GM18505 (cell line): ENCODE data around the gene TMEM253.

ENCODE experiments used
- ATAC-seq: cut with Tn5 transposase; IDR thresholded peaks from one replicate; pipeline ENCODE4 v1.9.1; 2021; ENCODE audit not compliant: unreplicated experiment
- POLR2A ChIP-seq: IDR thresholded peaks from 4 replicates; pipeline ENCODE4 v1.6.1; 2011; ENCODE audit warnings: borderline replicate concordance; ENCODE audit not compliant: insufficient read depth, insufficient read length; ENCODE audit errors: extremely low read depth

The TMEM253 gene

DNA sequence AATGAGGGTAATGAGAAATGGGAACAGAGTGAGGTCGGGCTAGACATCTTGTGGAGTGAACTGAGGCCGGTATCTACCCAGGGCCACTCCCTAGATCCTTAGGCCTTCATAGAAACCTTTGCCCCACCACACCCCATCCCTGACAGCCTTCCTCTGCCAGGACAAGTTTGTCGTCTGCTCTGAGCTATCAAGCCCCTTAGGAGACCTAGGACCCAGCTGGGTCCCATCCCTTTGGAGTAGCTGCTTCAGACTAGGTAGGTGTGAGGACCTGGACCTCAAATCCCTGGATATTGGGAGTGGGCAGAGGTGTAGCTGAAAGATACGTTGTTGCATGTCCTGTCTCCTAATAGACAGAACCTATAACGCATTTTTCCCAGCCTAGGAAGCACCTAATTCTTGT, at the start of gene TMEM253:
TSS of gene TMEM253 (plus strand) at position 136 of the 400 bp plus-strand sequence. CDS start 278 bp downstream, outside the sequence.
- TF ChIP-seq POLR2A: no peak
- no peak for ATAC-seq

DNA sequence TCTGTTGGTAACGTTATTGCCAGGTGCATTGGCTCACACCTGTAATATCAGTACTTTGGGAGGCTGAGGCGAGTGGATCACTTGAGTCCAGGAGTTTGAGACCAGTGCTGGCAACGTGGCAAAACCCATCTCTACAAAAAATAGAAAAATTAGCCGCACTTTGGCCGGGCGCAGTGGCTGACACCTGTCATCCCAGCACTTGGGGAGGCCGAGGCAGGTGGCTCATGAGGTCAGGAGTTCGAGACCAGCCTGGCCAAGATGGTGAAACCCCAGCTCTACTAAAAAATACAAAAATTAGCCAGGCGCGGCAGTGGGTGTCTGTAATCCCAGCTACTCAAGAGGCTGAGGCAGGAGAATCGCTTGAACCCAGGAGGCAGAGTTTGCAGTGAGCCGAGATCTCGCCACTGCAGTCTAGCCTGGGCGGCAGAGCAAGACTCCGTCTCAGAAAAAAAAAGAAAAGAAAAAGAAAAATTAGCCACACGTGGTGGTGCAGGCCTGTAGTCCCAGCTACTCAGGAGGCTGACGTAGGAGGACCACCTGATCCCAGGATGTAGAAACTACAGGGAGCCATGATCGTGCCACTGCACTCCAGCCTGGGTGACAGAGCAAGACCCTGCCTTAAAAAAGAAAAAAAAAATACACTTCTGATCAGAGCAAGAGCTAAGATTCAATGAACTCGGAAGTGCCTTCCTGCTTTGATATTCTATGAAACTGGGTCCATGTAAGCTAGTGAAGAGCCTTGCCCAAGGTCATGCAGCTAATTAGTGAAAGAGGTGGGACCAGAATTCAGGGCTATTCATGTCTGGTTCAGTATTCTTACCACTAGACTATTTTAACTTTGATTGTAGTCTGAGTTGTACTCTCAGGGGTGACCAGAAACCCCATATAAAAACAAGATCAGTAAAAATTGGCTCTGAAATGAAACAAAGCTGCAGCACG, 47.4 kb upstream of the TMEM253 start:
- no peak for ATAC-seq
- TF ChIP-seq POLR2A: no peak

DNA sequence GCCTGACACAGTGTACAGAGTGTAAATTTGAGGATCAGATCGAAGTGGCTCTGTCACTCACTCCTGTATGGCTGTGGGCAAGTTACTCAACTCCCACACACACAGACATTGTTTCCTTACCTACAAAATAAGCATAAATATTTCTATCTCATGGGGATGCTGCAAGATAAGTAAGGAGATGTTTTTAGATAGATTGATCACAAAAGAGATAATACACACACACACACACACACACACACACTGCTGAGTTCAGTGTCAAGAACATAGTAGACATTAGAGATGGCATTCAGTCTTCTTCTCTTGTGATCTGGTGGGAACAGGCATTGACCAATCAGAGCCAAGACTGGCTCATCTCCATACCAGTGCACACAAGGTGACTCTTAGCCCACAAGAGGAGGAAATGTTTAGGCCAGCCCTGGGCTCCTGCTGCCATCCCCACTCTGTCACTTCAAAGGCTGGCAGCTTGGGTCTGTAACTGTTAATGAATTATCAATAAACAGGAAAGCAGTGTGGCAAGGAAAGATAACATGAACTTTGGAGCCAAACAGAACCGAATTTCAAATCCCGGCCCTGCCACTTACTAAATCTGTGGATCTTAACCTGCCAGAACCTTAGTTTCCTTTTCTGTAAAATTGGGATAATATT, 46.6 kb upstream of the TMEM253 start:
- no peak for TF ChIP-seq POLR2A
- ATAC-seq: no peak

DNA sequence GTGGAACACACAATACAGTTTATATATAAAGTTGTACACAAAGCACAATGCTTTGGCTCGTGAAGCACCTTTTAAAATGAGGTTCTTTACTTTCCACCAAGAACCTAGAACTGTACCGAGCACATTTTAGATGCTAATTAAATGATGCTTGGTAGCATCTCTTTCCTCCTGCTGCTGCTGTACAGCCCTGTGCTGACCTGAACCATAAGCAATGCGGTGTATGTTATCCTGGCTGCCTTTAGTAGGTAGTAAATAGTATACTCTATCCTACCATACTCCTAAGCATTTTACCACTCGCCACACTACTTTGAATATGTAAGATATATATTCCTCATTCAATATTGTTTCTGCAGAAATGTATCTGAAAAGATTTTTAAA, 46.1 kb upstream of the TMEM253 start:
- ATAC-seq: no peak
- no peak for TF ChIP-seq POLR2A

DNA sequence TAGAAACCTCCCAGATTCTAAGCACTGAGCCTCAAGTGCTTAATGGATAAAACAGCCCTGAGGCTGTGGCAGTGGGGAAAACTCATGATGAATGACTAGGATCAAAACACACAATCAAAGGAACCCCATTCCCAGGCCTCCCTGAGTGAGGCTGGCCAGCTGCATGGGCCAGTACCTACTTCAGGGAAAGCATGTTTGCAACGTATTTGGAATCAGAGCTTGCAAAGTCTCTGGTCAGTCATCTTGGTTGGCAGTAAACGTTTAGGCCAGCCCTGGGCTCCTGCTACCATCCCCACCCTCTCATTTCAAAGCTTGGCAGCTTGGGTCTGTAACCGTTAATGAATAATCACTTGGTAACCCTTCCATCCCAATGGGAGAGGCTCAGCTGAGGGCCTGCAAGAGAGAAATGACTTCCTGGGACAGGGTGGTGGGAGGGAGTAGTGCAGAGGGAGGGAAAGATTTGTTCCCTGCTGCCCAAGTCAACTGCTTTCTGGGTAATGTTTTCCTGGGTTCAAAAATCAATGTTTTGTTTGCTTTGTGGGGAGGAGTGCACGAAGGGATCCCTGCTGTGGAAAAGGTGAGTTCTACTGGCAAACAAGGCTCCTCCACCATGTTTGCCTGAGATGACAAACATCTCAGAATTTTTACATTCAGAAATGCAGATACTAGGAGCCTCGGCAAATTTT, 45.3 kb upstream of the TMEM253 start:
- no peak for ATAC-seq
- TF ChIP-seq POLR2A: no peak

DNA sequence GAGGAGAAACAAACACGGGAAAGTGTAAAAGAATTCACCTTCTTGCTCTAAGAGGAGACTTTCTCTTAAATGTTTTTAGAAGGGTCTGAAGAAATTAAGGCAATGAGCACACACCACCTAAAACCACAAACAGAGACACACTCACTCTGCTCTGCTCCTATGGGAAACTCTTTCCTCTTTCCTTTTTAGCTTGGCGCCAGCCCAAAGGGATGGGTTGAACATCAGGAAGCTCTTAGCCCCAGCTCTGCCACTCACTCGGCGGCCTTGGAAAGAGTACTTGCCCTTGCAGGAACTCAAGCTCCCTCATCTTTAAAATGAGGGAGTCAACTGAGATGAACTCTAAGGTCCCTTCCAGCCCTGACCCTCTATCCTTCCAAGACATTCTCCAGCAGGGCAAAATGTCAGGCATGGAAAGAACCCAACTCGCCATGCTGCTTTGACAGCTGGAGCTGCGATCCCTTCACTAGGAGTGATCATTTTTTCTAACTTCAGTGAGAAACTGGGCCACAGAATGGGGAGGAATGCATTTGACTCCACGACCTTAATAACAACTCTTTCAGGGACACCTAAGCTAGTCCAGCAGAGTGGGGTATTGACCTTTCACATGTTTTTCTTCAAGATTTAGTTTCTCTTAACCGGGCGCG, 44.2 kb upstream of the TMEM253 start:
- no peak for ATAC-seq
- no peak for TF ChIP-seq POLR2A

DNA sequence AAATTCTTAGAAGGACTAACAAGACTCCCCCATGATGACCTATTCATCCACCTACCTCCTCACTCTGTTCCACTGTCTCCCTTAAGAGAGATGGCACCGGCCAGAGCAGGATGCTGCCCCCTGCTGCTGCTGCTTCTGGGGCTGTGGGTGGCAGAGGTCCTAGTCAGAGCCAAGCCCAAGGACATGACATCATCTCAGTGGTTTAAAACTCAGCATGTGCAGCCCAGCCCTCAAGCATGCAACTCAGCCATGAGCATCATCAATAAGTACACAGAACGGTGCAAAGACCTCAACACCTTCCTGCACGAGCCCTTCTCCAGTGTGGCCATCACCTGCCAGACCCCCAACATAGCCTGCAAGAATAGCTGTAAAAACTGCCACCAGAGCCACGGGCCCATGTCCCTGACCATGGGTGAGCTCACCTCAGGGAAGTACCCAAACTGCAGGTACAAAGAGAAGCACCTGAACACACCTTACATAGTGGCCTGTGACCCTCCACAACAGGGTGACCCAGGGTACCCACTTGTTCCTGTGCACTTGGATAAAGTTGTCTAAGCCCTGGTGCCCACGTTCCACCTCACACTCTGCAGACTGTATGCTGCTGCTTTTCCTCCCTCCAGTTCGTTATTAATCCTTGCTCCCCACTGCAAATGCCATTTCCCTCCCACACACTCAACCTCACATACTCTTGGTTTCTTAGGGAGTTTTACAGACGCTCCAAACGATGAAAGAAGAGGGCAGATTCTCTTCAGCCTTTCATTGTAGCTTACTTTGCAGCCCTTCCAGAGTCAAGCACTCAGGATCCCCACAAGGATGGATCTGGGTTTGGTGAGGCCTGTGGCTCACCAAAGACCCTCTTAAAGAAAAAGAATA, 42.8 kb upstream of the TMEM253 start, which contains the start of gene RNASE8:
TSS of gene RNASE8 (plus strand) at position 20 of the 873 bp plus-strand sequence. CDS start at position 91, 71 bp downstream.
- no peak for TF ChIP-seq POLR2A
- ATAC-seq: no peak

DNA sequence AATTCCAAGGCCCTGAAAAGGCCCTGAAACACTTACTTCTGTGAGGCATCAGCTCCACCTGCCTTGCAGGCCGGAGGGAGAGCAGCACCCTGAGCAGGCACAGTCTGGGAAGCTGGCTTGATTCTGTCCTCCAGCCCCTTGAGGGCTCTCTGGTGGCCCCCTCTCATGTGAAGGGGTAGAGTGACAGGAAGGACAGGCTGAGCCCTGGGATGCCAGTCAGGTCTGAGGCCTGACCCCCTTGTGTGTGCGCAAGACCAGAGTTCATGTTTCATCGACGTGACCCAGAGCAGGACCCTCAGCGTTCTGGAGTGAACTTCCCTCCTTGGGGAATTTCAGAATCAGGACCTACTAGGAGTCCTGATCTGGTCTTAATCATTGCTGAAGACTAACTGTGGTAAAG, 42.0 kb upstream of the TMEM253 start:
- ATAC-seq: no peak
- TF ChIP-seq POLR2A: no peak

DNA sequence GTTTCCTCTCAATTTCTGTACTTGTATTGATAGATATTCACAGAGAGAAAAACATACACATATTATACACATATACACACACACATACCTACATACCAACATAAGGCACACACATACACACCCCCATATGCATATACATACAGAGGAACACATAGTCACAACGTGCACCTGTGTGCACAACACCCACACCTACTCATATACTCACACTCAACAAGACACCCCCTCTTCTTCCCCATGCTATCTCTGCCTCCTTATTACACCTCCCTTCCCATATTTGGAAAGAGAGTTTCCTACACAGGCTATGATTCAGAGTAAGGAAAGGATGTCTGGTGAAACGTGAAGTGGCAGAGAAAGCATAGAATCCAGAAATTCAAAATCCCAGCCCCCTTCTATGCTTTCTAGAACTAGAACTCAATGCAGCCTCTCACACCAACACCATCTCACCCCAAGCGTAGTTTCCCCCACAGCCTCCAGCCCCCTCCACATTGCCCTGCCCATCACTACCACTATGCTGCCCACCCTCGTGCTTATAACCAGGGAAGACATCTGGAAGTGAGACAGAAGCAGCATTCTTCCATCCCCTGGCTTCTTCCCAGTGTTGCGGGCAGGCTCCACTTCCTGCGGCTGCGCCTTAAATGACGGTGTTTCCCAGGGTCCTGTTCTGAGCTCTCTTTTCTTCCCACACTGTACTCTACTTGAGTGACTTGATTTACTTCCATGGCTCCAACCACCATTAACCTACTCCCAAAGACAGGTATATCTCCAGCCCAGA, 40.8 kb upstream of the TMEM253 start:
- no peak for ATAC-seq
- TF ChIP-seq POLR2A: no peak

DNA sequence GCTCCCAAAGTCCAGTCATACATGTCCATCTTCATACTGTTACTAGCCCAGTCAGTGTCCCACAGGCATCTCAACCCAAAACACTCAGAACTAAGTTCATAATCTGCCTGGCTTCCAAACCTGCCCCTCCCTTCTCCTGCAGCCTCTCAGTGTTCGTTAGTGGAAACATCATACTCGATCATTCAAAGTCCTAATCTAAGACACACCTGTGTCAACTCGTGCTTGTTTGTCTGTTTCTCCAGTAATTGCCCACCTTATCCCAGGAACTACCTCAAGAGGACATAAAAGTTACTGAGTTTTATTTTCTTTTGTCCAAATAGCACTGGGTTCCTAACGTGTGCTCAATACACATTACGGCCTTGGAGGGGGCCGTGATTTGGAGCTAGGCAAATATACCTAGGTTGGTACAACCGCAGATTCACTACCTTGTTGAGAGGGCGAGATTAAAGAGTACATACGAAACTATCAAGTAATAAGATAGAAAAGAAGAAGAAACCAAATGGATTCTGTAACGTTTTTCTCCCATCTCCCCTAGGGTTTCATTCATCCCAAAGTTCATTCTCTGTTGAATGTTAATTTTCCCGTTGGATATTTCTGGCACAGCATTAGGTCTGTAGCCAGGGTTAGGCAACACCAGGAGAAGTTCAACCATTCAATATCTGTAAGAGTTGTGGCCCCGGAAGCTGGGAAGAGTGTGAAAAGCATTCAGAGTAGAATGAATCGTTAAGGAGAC, 40.1 kb upstream of the TMEM253 start:
- ATAC-seq: no peak
- TF ChIP-seq POLR2A: no peak

DNA sequence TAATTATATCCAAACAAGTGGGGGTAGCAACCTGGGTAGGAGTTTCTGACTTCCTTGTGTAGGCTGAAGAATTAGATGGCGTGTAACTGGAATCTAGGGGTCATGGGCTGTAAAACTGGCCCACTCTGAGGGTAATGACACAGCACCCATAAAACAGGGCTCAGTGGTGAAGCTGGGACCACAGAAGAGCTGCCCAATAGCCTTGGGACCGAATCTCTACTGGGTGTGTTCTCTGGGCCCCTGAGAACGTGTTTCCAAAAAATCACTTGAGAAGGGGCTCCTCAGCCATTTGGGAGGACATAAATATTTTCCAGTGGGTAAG, 39.6 kb upstream of the TMEM253 start:
- TF ChIP-seq POLR2A: no peak
- ATAC-seq: no peak
